K562 (cell line): ENCODE data around the gene KCNQ2. TPM values are rescaled to one million over a fixed set of nuclear protein-coding genes. Genes with fewer than 3 reads are reported as not detected.
"Not testable (repeated sequence)": the region's sequence is repeated elsewhere in the genome, so short reads cannot be mapped to it uniquely, and the experiment has no call there.

Experiments
- ATAC-seq: fragments of 200-7000 bp; cut with Tn5 transposase; 3 replicates; pipeline ENCODE4 v1.9.1; 2020; ENCODE audit warnings: moderate library complexity
- BruUV-seq: library from RNA; stranded (reverse); fragments of 400-500 nt; replicated peaks from 2 replicates; lab custom pipeline; 2021; lab: Mats Ljungman, UMichigan
- CTCF ChIA-PET: fragments of 300-600 bp; formaldehyde crosslinking; extraction: SDS; loops from one replicate; lab custom pipeline; 2021; ENCODE audit warnings: low intra/inter-chr PET ratio; lab: Yijun Ruan, JAX
- POLR2A ChIA-PET: fragments of 300-600, 350-650 bp; sonication (Branson Sonifier 250); formaldehyde crosslinking; extraction: SDS; loops from one replicate; lab custom pipeline; 2021; ENCODE audit warnings: antibody characterized with exemption, inconsistent platforms; lab: Yijun Ruan, JAX
- DNase-seq, 4 experiments: peaks; one replicate each; pipeline versions ENCODE4 v3.0.0 to v3.0.0-alpha.2; 2011 to 2018; ENCODE audit warnings: low spot score in 3 of 4, mixed read lengths in 3 of 4; ENCODE audit errors: extremely low read depth in 1 of 4
- FAIRE-seq: peaks from 2 replicates; lab custom pipeline; 2011; peaks lifted over from hg19 to GRCh38; lab: Jason Lieb, UNC
- H2AFZ ChIP-seq: 2 replicates; pipeline ENCODE4 v1.6.0; 2011; ENCODE audit warnings: low read depth, low read length, control low read depth, inconsistent platforms
- H3K27ac ChIP-seq: fragments of 200-600 bp; 3 replicates; pipeline ENCODE4 v1.8.0; 2011; ENCODE audit warnings: low read depth, mild to moderate bottlenecking, control low read depth, inconsistent platforms, low read length, moderate library complexity, mixed read lengths; ENCODE audit errors: extremely low read depth
- H3K27me3 ChIP-seq, 2 experiments: fragments of 300-600 bp in 1 of 2; 2 replicates in 1 of 2; 3 replicates in 1 of 2; pipeline versions ENCODE4 v1.6.0 to v1.8.0; 2011; ENCODE audit warnings: inconsistent platforms in 2 of 2, low read length in 2 of 2, mild to moderate bottlenecking in 1 of 2, mixed read lengths in 1 of 2, moderate library complexity in 1 of 2; ENCODE audit not compliant: control insufficient read depth in 2 of 2, insufficient read depth in 2 of 2
- H3K36me3 ChIP-seq: fragments of 300-600 bp; 3 replicates; pipeline ENCODE4 v1.8.0; 2011; ENCODE audit warnings: mild to moderate bottlenecking, low read length, inconsistent platforms; ENCODE audit not compliant: control insufficient read depth, insufficient read depth
- H3K4me1 ChIP-seq, 2 experiments: fragments of 200-600 bp in 1 of 2; replicated peaks in 1 of 2; 2 replicates in 1 of 2; 3 replicates in 1 of 2; pipeline versions ENCODE4 v1.5.1 to v1.8.0; 2011; ENCODE audit warnings: inconsistent platforms in 2 of 2, low read length in 2 of 2, mild to moderate bottlenecking in 1 of 2, mixed read lengths in 1 of 2, moderate library complexity in 1 of 2; ENCODE audit not compliant: control insufficient read depth in 2 of 2, insufficient read depth in 2 of 2
- H3K4me2 ChIP-seq: 2 replicates; pipeline ENCODE4 v1.6.1; 2011; ENCODE audit warnings: low read length, control low read depth, inconsistent platforms, mixed read lengths; ENCODE audit not compliant: insufficient read depth
- H3K4me3 ChIP-seq: fragments of 200-600 bp; sonication (generic), shearing (Covaris generic); 2 replicates; pipeline ENCODE4 v1.5.1; 2016; ENCODE audit warnings: control low read depth, inconsistent platforms
- H3K79me2 ChIP-seq: fragments of 200-600 bp; 3 replicates; pipeline ENCODE4 v1.8.0; 2011; ENCODE audit warnings: low read length, inconsistent platforms; ENCODE audit not compliant: control insufficient read depth, insufficient read depth
- H3K9ac ChIP-seq, 2 experiments: 2 replicates each; pipeline versions ENCODE4 v1.6.0 to v1.6.1; 2011; ENCODE audit warnings: low read depth in 2 of 2, low read length in 2 of 2, control low read depth in 1 of 2, inconsistent platforms in 1 of 2, mild to moderate bottlenecking in 1 of 2, mixed read lengths in 1 of 2; ENCODE audit not compliant: insufficient read depth in 1 of 2
- H3K9me1 ChIP-seq: one replicate; pipeline ENCODE4 v1.6.0; 2011; ENCODE audit warnings: inconsistent platforms, mild to moderate bottlenecking, low read length, moderate library complexity; ENCODE audit not compliant: control insufficient read depth, insufficient read depth
- H3K9me3 ChIP-seq: replicated peaks from 2 replicates; pipeline ENCODE4 v1.5.1; 2011; ENCODE audit warnings: low read depth, low read length, inconsistent platforms; ENCODE audit not compliant: control insufficient read depth, insufficient read depth
- H4K20me1 ChIP-seq: replicated peaks from 2 replicates; pipeline ENCODE4 v1.6.1; 2011; ENCODE audit warnings: low read length, inconsistent platforms, mixed read lengths; ENCODE audit not compliant: control insufficient read depth, insufficient read depth
- RBFOX2 ChIP-seq: fragments of 200-400 bp; formaldehyde crosslinking; IDR thresholded peaks from 2 replicates; pipeline ENCODE4 v1.6.1; 2017; ENCODE audit warnings: low read depth, mild to moderate bottlenecking, low read length, moderate library complexity
- SAFB ChIP-seq: fragments of 200-400 bp; formaldehyde crosslinking; IDR thresholded peaks from 2 replicates; pipeline ENCODE4 v1.6.1; 2017; ENCODE audit warnings: low read depth, low read length, borderline replicate concordance
- WGBS: fragments of 100-300 bp; shearing (Covaris generic); methylation state at CpG from one replicate; pipeline ENCODE4 v1.1.6; 2016; ENCODE audit warnings: low coverage, mixed read lengths; ENCODE audit not compliant: insufficient coverage; ENCODE audit errors: missing lambda C conversion rate; 5-methylcytosine and 5-hydroxymethylcytosine counted together
- in situ Hi-C: fragments of 300-500 bp; cut with MboI; formaldehyde crosslinking; loops from 4 replicates; pipeline ENCODE4 v1.15.0; 2018; ENCODE audit warnings: inconsistent platforms, mixed read lengths
- intact Hi-C: fragments of 100-400 bp; cut with micrococcal nuclease; formaldehyde crosslinking; loops from 2 replicates; pipeline ENCODE4 v1.14.2; 2022
- polyA plus RNA-seq, 8 experiments: library from polyadenylated mRNA; depleted of rRNA in 4 of 8; stranded (reverse) in 5 of 8; unstranded in 3 of 8; fragments of >200 nt; fragmentation: Nextera tagmentation in 2 of 8; fragmentation: Illumina TruSeq in 1 of 8; extraction: Ambion mirVana in 2 of 8; extraction: Trizol in 1 of 8; gene quantifications; 2 replicates each; pipeline versions ENCODE4 v1.2.1 to v1.2.3, GENCODE V29; 2011 to 2014; ENCODE audit warnings: inconsistent platforms in 1 of 8, missing spikeins in 1 of 8
- total RNA-seq, 7 experiments: library from RNA; depleted of rRNA in 6 of 7; stranded (reverse); fragments of >200 nt in 6 of 7; fragmentation: Illumina TruSeq in 2 of 7; extraction: Trizol in 2 of 7; gene quantifications; 2 replicates each; pipeline versions ENCODE4 v1.2.1 to v1.2.3, GENCODE V29; 2011 to 2021; ENCODE audit warnings: low replicate concordance in 1 of 7
- TF ChIP-seq, protein P1 (sequence below), 3 experiments: IDR thresholded peaks in 2 of 3; conservative IDR thresholded peaks in 1 of 3; 2 replicates each; pipeline ENCODE4 v1.5.1; 2011 to 2012; ENCODE audit warnings: low read length in 3 of 3, mild to moderate bottlenecking in 3 of 3, control low read depth in 2 of 3, improper control_type of control experiment in 1 of 3, inconsistent platforms in 1 of 3, low read depth in 1 of 3, mixed read lengths in 1 of 3, moderate library complexity in 1 of 3; ENCODE audit not compliant: insufficient read depth in 2 of 3

Gene KCNQ2
- total and polyA plus RNA-seq, 9 of the 15 experiments (the other 6 are each of a cell fraction or from before 2014, with no cell fraction given) = 0.13 to 0.16 TPM; not detected in 7

DNA sequence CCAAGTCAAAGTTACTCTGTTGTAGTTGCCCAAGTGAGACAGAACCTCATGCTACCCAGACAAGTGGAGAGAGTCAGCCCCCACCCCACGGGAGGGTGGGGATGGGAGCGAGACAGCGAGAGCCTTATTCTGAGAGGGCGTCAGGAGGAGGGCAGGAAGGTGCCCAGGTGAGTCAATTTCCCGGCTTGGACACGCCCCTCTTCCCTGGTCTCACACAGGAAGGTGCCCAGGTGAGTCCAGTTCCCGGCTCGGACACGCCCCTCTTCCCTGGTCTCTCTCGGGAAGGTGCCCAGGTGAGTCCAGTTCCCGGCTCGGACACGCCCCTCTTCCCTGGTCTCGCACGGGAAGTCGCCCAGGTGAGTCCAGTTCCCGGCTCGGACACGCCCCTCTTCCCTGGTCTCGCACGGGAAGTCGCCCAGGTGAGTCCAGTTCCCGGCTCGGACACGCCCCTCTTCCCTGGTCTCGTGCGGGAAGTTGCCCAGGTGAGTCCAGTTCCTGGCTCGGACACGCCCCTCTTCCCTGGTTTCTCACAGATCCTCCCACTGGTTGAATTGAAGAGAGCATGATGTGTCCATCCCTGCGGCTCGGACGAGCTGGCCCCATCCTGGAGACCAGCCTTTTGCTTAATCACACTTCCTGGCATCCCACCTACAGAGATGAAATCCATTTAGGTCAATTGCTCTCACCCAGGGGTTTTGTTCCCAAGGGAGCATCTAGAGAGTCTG, 7.4 kb upstream of the KCNQ2 start:
- CTCF ChIA-PET, H3K79me2 ChIP-seq, in situ Hi-C loops, H3K9ac ChIP-seq, H3K4me3 ChIP-seq, H3K9me3 ChIP-seq, BruUV-seq, H2AFZ ChIP-seq, FAIRE-seq, intact Hi-C loops, H3K27ac ChIP-seq, H3K4me2 ChIP-seq, H3K36me3 ChIP-seq, ATAC-seq, DNase-seq, H3K9me1 ChIP-seq: not testable (repeated sequence)
- Histone ChIP-seq H4K20me1 (0 out of 2 replicates have a peak, but pooled peaks cover 14% of the 10 kb centered on the region), H3K27me3 (peaks cover 33 to 80% of the 10 kb centered on the region in 2 experiments; a peak in 4 of 5 replicates), H3K4me1 (peaks cover 0 to 36% of the 10 kb centered on the region in 2 experiments; a peak in 2 of 5 replicates)
- WGBS = 1% methylated on average over 19 of the region's 32 CpGs
- POLR2A ChIA-PET = interaction anchor here (0.6 kb wide), 1 partner anchor 35 kb away, joined by 3 read pairs; no protein-coding TSS in a partner anchor

- ChIA-PET POLR2A (interaction anchor here (1.4 kb wide), 1 partner anchor 17 kb away, joined by 3 read pairs; no protein-coding TSS in a partner anchor), CTCF (no interaction called here)
- Histone ChIP-seq H3K4me3 (no peak overlapping the region), H3K36me3 (no peaks in the 10 kb centered on the region), H3K9me3 (no peaks in the 10 kb centered on the region), H3K9ac (no peak overlapping the region), H3K9me1 (no peaks in the 10 kb centered on the region), H2AFZ (no peak overlapping the region), H3K4me1 (peaks cover 0 to 32% of the 10 kb centered on the region in 2 experiments; a peak in 2 of 5 replicates), H3K79me2 (no peaks in the 10 kb centered on the region), H3K27ac (no peak overlapping the region), H3K27me3 (peaks cover 33 to 89% of the 10 kb centered on the region in 2 experiments; a peak in 4 of 5 replicates), H4K20me1 (0 out of 2 replicates have a peak, but pooled peaks cover 20% of the 10 kb centered on the region), H3K4me2 (no peak overlapping the region)
- TF ChIP-seq SAFB (peak; percentile 49; the same call in 1 of the 2 replicates), RBFOX2 (no peak)
- TF ChIP-seq, protein P1, sequence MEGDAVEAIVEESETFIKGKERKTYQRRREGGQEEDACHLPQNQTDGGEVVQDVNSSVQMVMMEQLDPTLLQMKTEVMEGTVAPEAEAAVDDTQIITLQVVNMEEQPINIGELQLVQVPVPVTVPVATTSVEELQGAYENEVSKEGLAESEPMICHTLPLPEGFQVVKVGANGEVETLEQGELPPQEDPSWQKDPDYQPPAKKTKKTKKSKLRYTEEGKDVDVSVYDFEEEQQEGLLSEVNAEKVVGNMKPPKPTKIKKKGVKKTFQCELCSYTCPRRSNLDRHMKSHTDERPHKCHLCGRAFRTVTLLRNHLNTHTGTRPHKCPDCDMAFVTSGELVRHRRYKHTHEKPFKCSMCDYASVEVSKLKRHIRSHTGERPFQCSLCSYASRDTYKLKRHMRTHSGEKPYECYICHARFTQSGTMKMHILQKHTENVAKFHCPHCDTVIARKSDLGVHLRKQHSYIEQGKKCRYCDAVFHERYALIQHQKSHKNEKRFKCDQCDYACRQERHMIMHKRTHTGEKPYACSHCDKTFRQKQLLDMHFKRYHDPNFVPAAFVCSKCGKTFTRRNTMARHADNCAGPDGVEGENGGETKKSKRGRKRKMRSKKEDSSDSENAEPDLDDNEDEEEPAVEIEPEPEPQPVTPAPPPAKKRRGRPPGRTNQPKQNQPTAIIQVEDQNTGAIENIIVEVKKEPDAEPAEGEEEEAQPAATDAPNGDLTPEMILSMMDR (IDR thresholded peaks at IDR 0.05 in 2 of 3, conservative IDR thresholded peaks at IDR 0.05 in 1 of 3; ENCODE audit: insufficient read depth in 2 of 3, low read depth in 1 of 3, low read length in 3 of 3) = 0 out of 6 replicates have a peak, but pooled peaks of 1 of the 3 experiments have one; percentile 4
- intact Hi-C loops (no loop called here), in situ Hi-C loops (no loop called here)
- ATAC-seq (no peak; the same call in 2 of the 3 replicates), DNase-seq (no peak), FAIRE-seq (no peak)
- WGBS = 9% methylated on average over 34 of the region's 34 CpGs
- no TSS peak for BruUV-seq
Measured at GRCh38 chr20:63478346-63479302, 6.2 kb upstream of the KCNQ2 start.
